Endothelial cell of umbilical vein (primary cell): ENCODE results near the gene TRAF7. TPM values are rescaled to one million over a fixed set of nuclear protein-coding genes. Genes with fewer than 3 reads are reported as not detected.

Source experiments
- BruUV-seq: library from RNA; stranded (reverse); fragments of 400-500 nt; replicated peaks from 2 replicates; lab custom pipeline; 2021; lab: Mats Ljungman, UMichigan
- CTCF ChIA-PET: fragments of 300-600, 350-600 bp; sonication (Branson Sonifier 250); formaldehyde crosslinking; loops from one replicate; lab custom pipeline; 2021; ENCODE audit warnings: antibody characterized with exemption, inconsistent platforms; lab: Charles Lee
- POLR2A ChIA-PET: fragments of 300-600, 350-600 bp; sonication (Branson Sonifier 250); formaldehyde crosslinking; loops from one replicate; lab custom pipeline; 2021; ENCODE audit warnings: antibody characterized with exemption, inconsistent platforms; lab: Charles Lee
- DNase-seq: peaks from one replicate; pipeline ENCODE4 v3.0.0-alpha.2; 2011; ENCODE audit warnings: low read depth, low spot score
- FAIRE-seq: peaks from 2 replicates; lab custom pipeline; 2011; peaks lifted over from hg19 to GRCh38; lab: Jason Lieb, UNC
- H2AFZ ChIP-seq: 2 replicates; pipeline ENCODE4 v1.6.0; 2012; ENCODE audit warnings: low read depth, low read length, control low read depth, inconsistent platforms
- H3K27ac ChIP-seq: 2 replicates; pipeline ENCODE4 v1.5.1; 2011; ENCODE audit warnings: low read depth, mild to moderate bottlenecking, control low read depth, low read length, moderate library complexity; ENCODE audit not compliant: insufficient read depth
- H3K27me3 ChIP-seq, 2 experiments: 2 replicates each; pipeline versions ENCODE4 v1.6.0 to v1.6.1; 2011; ENCODE audit warnings: low read length in 2 of 2, mixed read lengths in 1 of 2; ENCODE audit not compliant: control insufficient read depth in 2 of 2, insufficient read depth in 2 of 2
- H3K36me3 ChIP-seq, 2 experiments: 2 replicates in 1 of 2; 3 replicates in 1 of 2; pipeline ENCODE4 v1.5.1; 2011; ENCODE audit warnings: low read length in 2 of 2, mild to moderate bottlenecking in 1 of 2, moderate library complexity in 1 of 2; ENCODE audit not compliant: control insufficient read depth in 2 of 2, insufficient read depth in 2 of 2; ENCODE audit errors: extremely low read depth in 1 of 2
- H3K4me1 ChIP-seq: 3 replicates; pipeline ENCODE4 v1.5.1; 2011; ENCODE audit warnings: mild to moderate bottlenecking, low read length; ENCODE audit not compliant: control insufficient read depth, insufficient read depth; ENCODE audit errors: extremely low read depth
- H3K4me2 ChIP-seq: 2 replicates; pipeline ENCODE4 v1.6.1; 2011; ENCODE audit warnings: low read length, control low read depth, mixed read lengths; ENCODE audit not compliant: insufficient read depth
- H3K4me3 ChIP-seq, 3 experiments: fragments of 200-600 bp in 1 of 3; sonication (generic), shearing (Covaris generic) in 1 of 3; replicated peaks in 1 of 3; 2 replicates each; pipeline ENCODE4 v1.5.1; 2011 to 2016; ENCODE audit warnings: control low read depth in 3 of 3, low read length in 3 of 3, mild to moderate bottlenecking in 2 of 3, inconsistent platforms in 1 of 3, low read depth in 1 of 3, moderate library complexity in 1 of 3; ENCODE audit not compliant: insufficient read depth in 1 of 3
- H3K79me2 ChIP-seq: 2 replicates; pipeline ENCODE4 v1.6.0; 2012; ENCODE audit warnings: low read length, inconsistent platforms; ENCODE audit not compliant: control insufficient read depth, insufficient read depth
- H3K9ac ChIP-seq: replicated peaks from 2 replicates; pipeline ENCODE3; 2011; ENCODE audit warnings: low read length, control low read depth; ENCODE audit not compliant: insufficient read depth; ENCODE audit errors: extremely low read depth
- H3K9me1 ChIP-seq: replicated peaks from 3 replicates; pipeline ENCODE4 v1.6.0; 2011; ENCODE audit warnings: mild to moderate bottlenecking, low read length; ENCODE audit not compliant: control insufficient read depth, insufficient read depth; ENCODE audit errors: extremely low read depth
- H3K9me3 ChIP-seq: replicated peaks from 2 replicates; pipeline ENCODE4 v1.5.1; 2012; ENCODE audit warnings: low read length, inconsistent platforms; ENCODE audit not compliant: control insufficient read depth, insufficient read depth
- H4K20me1 ChIP-seq: replicated peaks from 2 replicates; pipeline ENCODE3; 2011; ENCODE audit warnings: mild to moderate bottlenecking, low read length; ENCODE audit not compliant: control insufficient read depth, insufficient read depth; ENCODE audit errors: extremely low read depth
- CTCF ChIP-seq, 2 donors: IDR thresholded peaks; 1 replicate in 1 of 2; 2 replicates in 1 of 2; pipeline ENCODE4 v1.5.1; 2011; ENCODE audit warnings: low read length in 2 of 2, mild to moderate bottlenecking in 2 of 2, moderate library complexity in 2 of 2, control low read depth in 1 of 2, inconsistent platforms in 1 of 2, low read depth in 1 of 2; ENCODE audit not compliant: insufficient read depth in 1 of 2; ENCODE audit errors: extremely low read depth in 1 of 2
- GATA2 ChIP-seq: IDR thresholded peaks from 2 replicates; pipeline ENCODE4 v1.7.0; 2011; ENCODE audit warnings: low read depth, mild to moderate bottlenecking, moderate library complexity, mixed read lengths, low read length; ENCODE audit not compliant: insufficient read length, insufficient read depth
- MYC ChIP-seq: IDR thresholded peaks from one replicate; pipeline ENCODE4 v1.6.1; 2011; ENCODE audit warnings: mild to moderate bottlenecking, low read depth, low read length
- POLR2A ChIP-seq: IDR thresholded peaks from 2 replicates; pipeline ENCODE4 v1.6.1; 2012; ENCODE audit warnings: low read depth, mild to moderate bottlenecking, control low read depth, low read length
- POLR2AphosphoS5 ChIP-seq: IDR thresholded peaks from 2 replicates; pipeline ENCODE4 v1.6.1; 2012; ENCODE audit warnings: low read depth, mild to moderate bottlenecking, control low read depth, low read length, moderate library complexity; ENCODE audit not compliant: insufficient read depth
- dilution Hi-C: fragments of 300-500 bp; cut with MboI; formaldehyde crosslinking; loops from one replicate; pipeline ENCODE4 v1.15.0; 2019; ENCODE audit warnings: low sequenced_read_pairs; ENCODE audit not compliant: extremely low pct_ligation_motif_present
- intact Hi-C: fragments of 100-400 bp; cut with micrococcal nuclease; formaldehyde crosslinking; loops from one replicate; pipeline ENCODE4 v1.10.0; 2022
- polyA plus RNA-seq, 4 experiments: library from polyadenylated mRNA; depleted of rRNA in 3 of 4; stranded (reverse) in 3 of 4; unstranded in 1 of 4; fragments of >200 nt; gene quantifications; 2 replicates each; pipeline versions ENCODE4 v1.2.1 to v1.2.3, GENCODE V29; 2011 to 2012; ENCODE audit warnings: missing spikeins in 1 of 4
- total RNA-seq: library from RNA; stranded (reverse); gene quantifications from 2 replicates; pipeline ENCODE4 v1.2.3, GENCODE V29; 2021
- TF ChIP-seq, protein P1 (sequence below): IDR thresholded peaks from 2 replicates; pipeline ENCODE4 v1.6.1; 2011; ENCODE audit not compliant: insufficient read depth, insufficient read length

Gene TRAF7
- total and polyA plus RNA-seq, 2 donors (not counting 3 experiments of a cell fraction or from before 2014, with no cell fraction given) = 141 to 175 TPM

GRCh38 chr16:2180962-2181923 is 25.7 kb downstream of the TRAF7 start:
- Histone ChIP-seq H3K9me3 (no peaks in the 10 kb centered on the region), H3K79me2 (no peaks in the 10 kb centered on the region), H3K4me1 (no peaks in the 10 kb centered on the region), H3K4me3 (no peak overlapping the region), H3K27me3 (no peaks in the 10 kb centered on the region), H3K9me1 (no peaks in the 10 kb centered on the region), H3K9ac (no peak overlapping the region), H4K20me1 (no peaks in the 10 kb centered on the region), H3K27ac (no peak overlapping the region), H2AFZ (no peak overlapping the region), H3K4me2 (no peak overlapping the region), H3K36me3 (peaks cover 4 to 5% of the 10 kb centered on the region in 2 experiments)
- ChIA-PET CTCF (no interaction called here), POLR2A (interaction anchor here (1.2 kb wide), 1 partner anchor 26 kb away, joined by 6 read pairs; the partner anchor contains the start of gene TRAF7)
- TF ChIP-seq MYC (no peak), POLR2A (no peak), POLR2AphosphoS5 (no peak), GATA2 (no peak), CTCF (IDR thresholded peaks at IDR 0.05; ENCODE audit: extremely low read depth in 1 of 2, insufficient read depth in 1 of 2, low read depth in 1 of 2, low read length in 2 of 2) (no peak)
- TF ChIP-seq, protein P1, sequence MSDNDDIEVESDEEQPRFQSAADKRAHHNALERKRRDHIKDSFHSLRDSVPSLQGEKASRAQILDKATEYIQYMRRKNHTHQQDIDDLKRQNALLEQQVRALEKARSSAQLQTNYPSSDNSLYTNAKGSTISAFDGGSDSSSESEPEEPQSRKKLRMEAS = no peak
- dilution Hi-C loops = no loop called here
- DNase-seq (no peak), FAIRE-seq (no peak)
- no TSS peak for BruUV-seq
- intact Hi-C loops = no loop called here
